ENCODE data around the gene MRPS24.

DNA sequence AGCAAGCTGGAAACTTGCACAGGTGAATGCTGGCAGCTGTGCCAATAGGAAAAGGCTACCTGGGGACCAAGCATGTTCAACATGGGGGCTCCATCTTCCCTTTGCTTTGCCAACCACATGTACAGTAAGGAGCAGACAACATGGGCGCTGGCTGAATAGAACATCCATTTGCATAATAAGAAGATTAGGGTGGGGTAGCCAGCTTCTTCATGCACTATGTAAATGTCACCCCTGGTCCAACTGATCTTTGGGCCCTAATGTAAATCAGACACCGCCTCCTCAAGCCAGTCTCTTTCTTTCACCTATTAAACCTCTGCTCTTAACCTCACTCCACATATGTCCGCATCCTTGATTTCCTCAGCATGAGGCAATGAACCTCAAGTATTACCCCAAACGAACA lies 26.0 kb downstream of the MRPS24 start:
- TF ChIP-seq POLR2AphosphoS5 (IDR thresholded peaks at IDR 0.05) (no peak), CTCF (IDR thresholded peaks at IDR 0.05) (no peak), POLR2A (IDR thresholded peaks at IDR 0.05) (no peak), EP300 (IDR thresholded peaks at IDR 0.05) (no peak)

Measured in suprapubic skin (tissue), 4 donors.